GM21786 (cell line): ENCODE measurements around the gene TBL1XR1.
"Not testable (repeated sequence)": the region's sequence is repeated elsewhere in the genome, so short reads cannot be mapped to it uniquely, and the experiment has no call there.

Experiments
- ATAC-seq: cut with Tn5 transposase; IDR thresholded peaks from one replicate; pipeline ENCODE4 v1.9.1; 2021; ENCODE audit not compliant: unreplicated experiment

TBL1XR1 gene

GRCh38 chr3:177184602-177185001 lies 12.7 kb downstream of the TBL1XR1 start:
- peak; percentile 93 for ATAC-seq

DNA sequence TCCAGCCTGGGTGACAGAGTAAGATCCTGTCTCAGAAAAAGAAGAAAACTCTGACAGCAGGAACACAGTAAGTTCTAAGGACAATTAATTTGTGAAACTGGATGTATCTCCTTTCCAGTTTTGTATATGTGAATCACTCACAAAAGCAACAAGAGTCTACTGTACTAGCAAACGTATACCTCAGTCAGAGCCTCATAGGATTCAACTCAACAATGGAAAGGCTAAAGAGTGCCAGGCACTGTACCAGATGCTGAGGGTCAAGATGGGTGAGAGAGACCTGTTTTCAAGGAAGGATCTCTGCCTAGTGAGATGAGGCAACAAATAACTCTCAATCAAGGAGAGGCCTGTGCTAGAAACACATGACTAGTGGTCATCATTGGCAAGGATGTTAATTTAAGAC lies 14.9 kb downstream of the TBL1XR1 start:
- ATAC-seq = no peak

DNA sequence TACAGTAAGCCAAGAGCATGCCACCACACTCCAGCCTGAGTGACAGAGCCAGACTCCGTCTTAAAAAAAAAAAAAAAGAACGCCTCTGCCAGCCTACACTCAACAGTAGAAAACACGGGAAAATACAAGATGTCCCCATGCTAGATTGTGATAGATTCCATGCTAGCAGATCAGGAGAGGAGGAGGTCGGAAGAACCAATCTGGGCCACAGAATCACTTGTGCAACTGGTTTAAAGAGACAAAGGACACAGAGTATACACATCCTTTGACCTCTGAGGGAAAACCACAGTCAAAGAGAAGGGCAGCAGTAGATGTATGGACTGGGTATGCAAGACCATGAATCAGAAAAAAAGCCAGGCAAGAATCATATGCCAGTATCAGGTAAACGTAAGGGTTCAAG lies 15.9 kb downstream of the TBL1XR1 start:
- no peak for ATAC-seq

- no peak for ATAC-seq
Measured at GRCh38 chr3:177180506-177180905, 16.8 kb downstream of the TBL1XR1 start.

DNA sequence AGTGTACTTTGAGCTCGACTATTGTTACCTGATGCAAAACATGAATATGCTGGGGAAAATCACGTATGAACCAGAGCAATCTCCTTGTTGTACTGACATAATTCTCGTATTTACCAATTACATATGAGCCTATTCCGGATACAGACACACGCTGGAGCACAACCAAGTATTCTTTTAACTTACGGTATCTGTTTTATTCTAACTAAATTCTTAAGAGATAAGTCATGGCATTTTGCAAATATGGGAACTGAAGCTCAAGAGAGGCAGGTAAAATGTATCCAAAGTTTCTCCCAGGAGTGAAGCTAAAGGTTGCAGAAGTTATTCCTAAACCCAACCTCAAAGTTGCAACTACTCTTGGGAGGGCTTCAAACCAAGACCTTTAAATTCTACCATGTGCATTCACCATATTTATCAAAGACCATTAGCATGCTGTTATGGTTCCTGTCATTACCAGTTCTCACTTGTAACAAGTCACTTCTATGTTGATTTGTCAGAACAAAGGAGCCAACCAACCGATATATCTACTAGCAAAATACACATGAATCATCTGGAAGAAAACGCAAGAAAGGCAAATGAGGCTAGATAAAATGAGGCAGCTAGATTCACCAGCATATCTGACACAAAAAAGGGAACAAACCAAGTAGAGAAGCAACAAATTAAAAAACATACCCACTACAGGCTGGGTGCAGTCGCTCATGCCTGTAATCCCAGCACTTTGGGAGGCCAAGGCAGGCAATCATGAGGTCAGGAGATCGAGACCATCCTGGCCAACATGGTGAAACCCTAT lies 17.8 kb downstream of the TBL1XR1 start:
- no peak for ATAC-seq

DNA sequence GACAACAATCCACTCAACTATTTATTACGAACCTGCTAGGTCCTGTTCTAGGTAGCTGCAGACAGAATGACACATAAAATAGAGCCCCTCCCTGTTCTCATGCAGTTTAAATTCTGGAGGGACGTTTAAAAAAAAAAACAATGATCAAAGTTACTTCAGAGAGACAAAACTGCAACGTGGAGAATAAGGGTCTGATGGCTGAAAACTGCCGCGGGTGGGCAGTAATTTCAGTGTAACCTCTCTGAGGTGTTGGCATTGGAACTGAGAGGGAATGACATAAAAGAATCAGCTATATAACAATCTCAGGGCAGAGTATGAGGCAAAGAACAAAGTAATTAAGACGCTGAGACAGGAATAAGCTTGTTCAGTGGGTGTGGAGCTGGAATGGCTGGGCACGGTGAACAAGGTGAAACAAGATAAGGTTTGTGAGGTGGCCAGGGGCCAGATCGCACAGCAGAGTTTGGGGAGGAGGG lies 19.5 kb downstream of the TBL1XR1 start:
- ATAC-seq = no peak

GRCh38 chr3:177174607-177175170 lies 22.6 kb downstream of the TBL1XR1 start:
- ATAC-seq = no peak

- ATAC-seq = no peak
Measured at GRCh38 chr3:177169936-177170722, 27.2 kb downstream of the TBL1XR1 start.

GRCh38 chr3:177168431-177168830 lies 28.9 kb downstream of the TBL1XR1 start:
- no peak for ATAC-seq

GRCh38 chr3:177162742-177163141 lies 34.5 kb downstream of the TBL1XR1 start:
- no peak for ATAC-seq

DNA sequence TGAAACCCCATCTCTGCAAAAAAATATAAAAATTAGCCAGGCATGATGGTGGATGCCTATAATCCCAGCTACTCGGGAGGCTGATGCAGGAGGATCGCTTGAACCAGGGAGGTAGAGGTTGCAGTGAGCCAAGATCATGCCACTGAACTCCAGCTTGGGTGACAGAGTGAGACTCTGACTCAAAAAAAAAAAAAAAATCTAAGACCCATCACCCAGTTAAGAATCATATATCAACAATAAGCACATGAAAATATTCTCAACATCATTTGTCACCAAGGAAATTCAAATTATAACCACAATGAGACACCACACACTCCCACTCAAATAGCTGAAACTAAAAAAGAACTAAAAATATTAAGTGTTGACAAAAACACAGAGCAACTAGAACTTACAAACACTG lies 35.7 kb downstream of the TBL1XR1 start:
- not testable (repeated sequence) for ATAC-seq

- no peak for ATAC-seq
Measured at GRCh38 chr3:177158461-177158860, 38.8 kb downstream of the TBL1XR1 start.

DNA sequence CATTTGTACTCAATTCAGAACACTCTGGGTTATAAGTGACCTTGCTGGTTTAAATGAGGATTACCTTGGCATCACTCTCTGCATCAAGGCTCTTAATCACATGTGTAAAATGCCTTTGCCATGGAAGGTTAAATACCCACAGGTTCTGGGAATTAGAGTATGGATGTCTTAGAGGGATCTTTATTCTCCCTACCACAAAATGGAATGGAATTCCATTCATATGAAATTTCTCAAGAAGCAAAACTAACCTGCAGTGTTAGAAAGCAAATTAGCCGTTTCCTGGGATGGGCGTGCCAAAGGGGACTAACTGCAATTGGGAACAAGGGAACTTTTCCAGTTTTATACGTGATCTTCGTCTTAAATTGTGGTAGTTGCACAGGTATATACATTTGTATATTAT lies 39.8 kb downstream of the TBL1XR1 start:
- ATAC-seq = no peak

DNA sequence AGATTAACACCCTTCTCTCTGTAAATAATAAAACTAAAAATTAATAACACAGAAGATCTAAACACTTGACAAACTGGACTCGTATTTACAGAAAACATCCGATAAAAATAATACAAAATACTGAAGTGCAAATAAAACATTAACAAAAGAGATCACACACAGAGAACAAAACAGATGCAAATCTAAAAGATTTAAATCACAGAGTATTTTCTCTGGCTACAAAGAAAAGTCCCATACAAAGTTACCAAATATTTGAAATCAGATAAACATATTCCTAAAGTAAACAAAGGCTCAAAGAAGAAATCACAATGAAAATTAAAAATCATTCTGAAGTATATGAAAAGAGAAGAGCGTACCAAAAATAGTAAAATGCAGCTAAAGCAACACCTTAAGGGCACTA lies 42.5 kb downstream of the TBL1XR1 start:
- ATAC-seq = no peak

DNA sequence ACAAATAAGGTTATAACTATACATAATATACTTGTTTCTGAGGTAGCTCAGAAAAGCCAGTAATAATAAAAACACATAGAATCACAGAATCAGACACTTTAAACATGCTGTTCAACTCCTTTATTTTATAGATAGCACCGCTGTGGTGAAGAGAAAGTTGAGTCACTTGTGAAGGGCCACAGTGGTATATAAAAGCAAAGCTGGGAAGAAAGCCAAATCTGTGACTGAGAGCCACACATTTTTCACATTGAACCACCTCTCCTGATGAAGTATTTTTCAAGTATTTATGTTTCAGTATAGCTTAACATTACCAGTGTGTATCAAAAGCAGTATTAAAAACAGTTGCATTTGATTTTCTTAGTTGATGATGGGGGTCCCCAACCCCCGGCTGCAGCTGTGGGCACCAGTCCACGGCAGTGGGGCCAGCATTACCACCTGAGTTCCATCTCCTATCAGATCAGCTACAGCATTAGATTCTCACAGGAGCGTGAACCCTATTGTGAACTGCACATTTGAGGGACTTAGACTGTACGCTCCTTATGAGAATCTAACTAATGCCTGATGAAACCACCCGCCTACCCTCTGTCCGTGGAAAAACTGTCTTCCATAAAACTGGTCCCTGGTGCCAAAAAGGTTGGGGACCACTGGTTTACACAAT lies 46.2 kb downstream of the TBL1XR1 start:
- peak; percentile 85 for ATAC-seq

GRCh38 chr3:177150218-177150916 lies 46.9 kb downstream of the TBL1XR1 start:
- ATAC-seq = peak; percentile 12

- no peak for ATAC-seq
Measured at GRCh38 chr3:177149106-177149505, 48.2 kb downstream of the TBL1XR1 start.

GRCh38 chr3:177147790-177148189 lies 49.5 kb downstream of the TBL1XR1 start:
- no peak for ATAC-seq

- no peak for ATAC-seq
Measured at GRCh38 chr3:177146646-177147045, 50.6 kb downstream of the TBL1XR1 start.

DNA sequence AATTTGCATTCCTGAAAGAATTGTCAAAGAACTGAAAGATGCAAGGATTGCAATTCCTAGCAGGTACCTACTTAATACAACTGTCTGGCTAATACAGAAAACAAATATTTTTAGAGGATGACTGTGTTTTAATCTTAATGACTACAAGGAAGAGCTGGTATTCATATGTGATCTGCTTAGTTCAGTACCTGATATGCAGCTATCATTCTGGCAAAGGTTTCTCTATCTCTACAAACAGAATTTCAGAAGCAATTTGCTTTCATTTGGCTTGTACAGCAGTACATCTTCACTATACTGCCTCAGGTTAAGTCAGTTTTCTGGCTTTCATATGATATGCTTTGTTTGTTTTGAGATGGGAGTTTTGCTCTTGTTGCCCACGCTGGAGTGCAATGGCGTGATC lies 51.3 kb downstream of the TBL1XR1 start:
- no peak for ATAC-seq

DNA sequence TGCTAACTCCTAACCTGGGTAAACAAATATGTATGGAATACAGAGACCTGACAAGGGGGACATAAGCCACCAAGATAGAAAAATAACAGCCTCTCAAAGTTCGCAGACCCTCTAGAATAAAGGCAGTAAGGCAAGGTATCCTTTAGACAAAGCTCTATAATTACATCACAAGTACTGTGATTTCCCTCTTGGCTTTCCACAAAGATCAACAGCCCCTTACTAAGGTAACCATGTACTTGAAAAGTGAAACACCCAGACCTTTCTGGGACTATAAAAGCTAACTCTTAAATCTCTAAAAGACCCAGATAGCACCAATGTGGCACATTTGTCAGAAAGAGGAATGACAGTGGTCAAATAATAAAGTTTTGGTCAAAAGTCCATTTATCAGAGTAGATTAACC lies 51.9 kb downstream of the TBL1XR1 start:
- peak; percentile 19 for ATAC-seq
